GM23338 (cell line): Measurements from ENCODE around the gene CLHC1. TPM values are rescaled to one million over a fixed set of nuclear protein-coding genes. Genes with fewer than 3 reads are reported as not detected.

Experiments used
- ATAC-seq: fragments of 200-7000 bp; cut with Tn5 transposase; 3 replicates; pipeline ENCODE4 v1.9.1; 2020
- DNase-seq: peaks from one replicate; pipeline ENCODE4 v3.0.0-alpha.2; 2015; ENCODE audit warnings: low spot score
- H2AFZ ChIP-seq: fragments of 200-600 bp; sonication (generic); 2 replicates; pipeline ENCODE4 v1.8.0; 2016; ENCODE audit warnings: antibody characterized with exemption, mild to moderate bottlenecking, moderate library complexity
- H3F3A ChIP-seq: fragments of 200-600 bp; sonication (generic); replicated peaks from 2 replicates; pipeline ENCODE4 v1.8.0; 2017; ENCODE audit warnings: antibody characterized with exemption, mixed run types, low read depth
- H3K27ac ChIP-seq: fragments of 200-600 bp; sonication (generic); 2 replicates; pipeline ENCODE4 v1.6.1; 2016; ENCODE audit warnings: low read depth
- H3K27me3 ChIP-seq: fragments of 200-600 bp; sonication (generic); 2 replicates; pipeline ENCODE4 v1.8.0; 2016; ENCODE audit warnings: mild to moderate bottlenecking, mixed run types, moderate library complexity; ENCODE audit not compliant: insufficient read depth
- H3K36me3 ChIP-seq: fragments of 200-600 bp; sonication (generic); 2 replicates; pipeline ENCODE4 v1.8.0; 2016; ENCODE audit warnings: mild to moderate bottlenecking; ENCODE audit not compliant: insufficient read depth
- H3K4me1 ChIP-seq: fragments of 200-600 bp; sonication (generic); 2 replicates; pipeline ENCODE4 v1.8.0; 2016; ENCODE audit warnings: mild to moderate bottlenecking, moderate library complexity; ENCODE audit not compliant: insufficient read depth
- H3K4me2 ChIP-seq: fragments of 200-600 bp; sonication (generic); 2 replicates; pipeline ENCODE4 v1.7.1; 2017; ENCODE audit warnings: mixed run types
- H3K4me3 ChIP-seq: fragments of 200-600 bp; sonication (generic); 2 replicates; pipeline ENCODE4 v1.6.1; 2016; ENCODE audit warnings: mixed run types
- H3K79me2 ChIP-seq: fragments of 200-600 bp; sonication (generic); replicated peaks from 2 replicates; pipeline ENCODE4 v1.8.0; 2017; ENCODE audit warnings: mild to moderate bottlenecking; ENCODE audit not compliant: insufficient read depth
- H3K9me2 ChIP-seq: fragments of 200-600 bp; sonication (generic); 2 replicates; pipeline ENCODE4 v1.8.0; 2017; ENCODE audit not compliant: insufficient read depth
- H4K20me1 ChIP-seq: fragments of 200-600 bp; sonication (generic); replicated peaks from 2 replicates; pipeline ENCODE4 v1.8.0; 2017; ENCODE audit warnings: mild to moderate bottlenecking; ENCODE audit not compliant: insufficient read depth
- H3K27ac Mint-ChIP-seq: 2 replicates; pipeline ENCODE4 v1.8.0; 2020; ENCODE audit warnings: inconsistent platforms, mild to moderate bottlenecking, moderate library complexity, mixed read lengths
- H3K27me3 Mint-ChIP-seq: 3 replicates; pipeline ENCODE4 v1.8.0; 2022; ENCODE audit warnings: low read depth, mild to moderate bottlenecking, moderate library complexity, mixed read lengths, inconsistent platforms; ENCODE audit not compliant: insufficient read depth, poor library complexity
- H3K36me3 Mint-ChIP-seq: 3 replicates; pipeline ENCODE4 v1.8.0; 2021; ENCODE audit warnings: low read depth, mild to moderate bottlenecking, inconsistent platforms, moderate library complexity, mixed read lengths
- H3K4me1 Mint-ChIP-seq: 3 replicates; pipeline ENCODE4 v1.8.0; 2020; ENCODE audit warnings: mild to moderate bottlenecking, inconsistent platforms, mixed read lengths
- H3K4me3 Mint-ChIP-seq: 3 replicates; pipeline ENCODE4 v1.8.0; 2021; ENCODE audit warnings: moderate library complexity, mild to moderate bottlenecking, inconsistent platforms, mixed read lengths
- H3K9me3 Mint-ChIP-seq: 3 replicates; pipeline ENCODE4 v1.8.0; 2020; ENCODE audit warnings: moderate library complexity, mild to moderate bottlenecking, inconsistent platforms, mixed read lengths
- CREB1 ChIP-seq: fragments of 250-450 bp; sonication (Bioruptor Pico); IDR thresholded peaks from 2 replicates; pipeline ENCODE4 v1.5.0; 2020; ENCODE audit warnings: low read depth, mild to moderate bottlenecking, moderate library complexity
- JUNB ChIP-seq: IDR thresholded peaks from one replicate; pipeline ENCODE4 v1.6.1; 2016; ENCODE audit warnings: antibody characterized with exemption; ENCODE audit not compliant: unreplicated experiment
- NANOG ChIP-seq: IDR thresholded peaks from 2 replicates; pipeline ENCODE4 v1.6.1; 2016; ENCODE audit warnings: antibody characterized with exemption, borderline replicate concordance
- ZNF462 ChIP-seq: fragments of 250-450 bp; sonication (Bioruptor Pico); IDR thresholded peaks from 2 replicates; pipeline ENCODE4 v1.5.0; 2020; ENCODE audit warnings: mild to moderate bottlenecking, moderate library complexity
- polyA plus RNA-seq: library from polyadenylated mRNA; unstranded; fragments of >200 nt; fragmentation: Nextera tagmentation; extraction: Ambion mirVana; gene quantifications from 2 replicates; pipeline ENCODE4 v1.2.1, GENCODE V29; 2016
- total RNA-seq: library from RNA; depleted of rRNA; stranded (reverse); fragments of >200 nt; shearing (Covaris generic); gene quantifications from 2 replicates; pipeline ENCODE4 v1.2.3, GENCODE V29; 2014

CLHC1 gene
- total and polyA plus RNA-seq, 2 experiments from 2014 or later: 3.1 to 5.0 TPM

- ATAC-seq: no peak; the same call in 1 of the 3 replicates
Measured at GRCh38 chr2:55134316-55134706, 97.8 kb downstream of the CLHC1 start.

More at GRCh38 chr2:55134316-55134706, 97.8 kb downstream of the CLHC1 start:
- Histone ChIP-seq H3K4me1 (peaks cover 34% of the 10 kb centered on the region), H4K20me1 (no peaks in the 10 kb centered on the region), H3K9me2 (peaks cover 3% of the 10 kb centered on the region; the same call in 1 of the 2 replicates), H3K27ac (peak overlapping the region; percentile 81), H2AFZ (no peak overlapping the region), H3K27me3 (no peaks in the 10 kb centered on the region), H3F3A (0 out of 2 replicates have a peak, but pooled peaks cover 2% of the 10 kb centered on the region), H3K4me2 (peak overlapping the region; percentile 49), H3K79me2 (no peaks in the 10 kb centered on the region), H3K36me3 (no peaks in the 10 kb centered on the region), H3K4me3 (no peak overlapping the region)
- H3K27me3 Mint-ChIP-seq: peaks cover 27% of the 10 kb centered on the region
- TF ChIP-seq ZNF462 (CRISPR knock-in tag) (no peak), NANOG (no peak), CREB1 (CRISPR knock-in tag) (no peak; the same call in 1 of the 2 replicates), JUNB (no peak)
- H3K9me3 Mint-ChIP-seq: no peaks in the 10 kb centered on the region
- H3K36me3 Mint-ChIP-seq: no peaks in the 10 kb centered on the region
- peaks cover 52% of the 10 kb centered on the region for H3K4me1 Mint-ChIP-seq
- H3K4me3 Mint-ChIP-seq: peak overlapping the region; percentile 36
- peak overlapping the region; percentile 97 for H3K27ac Mint-ChIP-seq
- DNase-seq: no peak
